GM12873 (cell line): ENCODE measurements around the gene SCNN1B.

Experiments used
- TF ChIP-seq, protein P1 (sequence below): IDR thresholded peaks from 2 replicates; pipeline ENCODE4 v1.5.1; 2012; ENCODE audit warnings: low read depth, mild to moderate bottlenecking, moderate library complexity, low read length, control low read depth; ENCODE audit not compliant: insufficient read depth; ENCODE audit errors: missing control alignments

Gene SCNN1B

DNA sequence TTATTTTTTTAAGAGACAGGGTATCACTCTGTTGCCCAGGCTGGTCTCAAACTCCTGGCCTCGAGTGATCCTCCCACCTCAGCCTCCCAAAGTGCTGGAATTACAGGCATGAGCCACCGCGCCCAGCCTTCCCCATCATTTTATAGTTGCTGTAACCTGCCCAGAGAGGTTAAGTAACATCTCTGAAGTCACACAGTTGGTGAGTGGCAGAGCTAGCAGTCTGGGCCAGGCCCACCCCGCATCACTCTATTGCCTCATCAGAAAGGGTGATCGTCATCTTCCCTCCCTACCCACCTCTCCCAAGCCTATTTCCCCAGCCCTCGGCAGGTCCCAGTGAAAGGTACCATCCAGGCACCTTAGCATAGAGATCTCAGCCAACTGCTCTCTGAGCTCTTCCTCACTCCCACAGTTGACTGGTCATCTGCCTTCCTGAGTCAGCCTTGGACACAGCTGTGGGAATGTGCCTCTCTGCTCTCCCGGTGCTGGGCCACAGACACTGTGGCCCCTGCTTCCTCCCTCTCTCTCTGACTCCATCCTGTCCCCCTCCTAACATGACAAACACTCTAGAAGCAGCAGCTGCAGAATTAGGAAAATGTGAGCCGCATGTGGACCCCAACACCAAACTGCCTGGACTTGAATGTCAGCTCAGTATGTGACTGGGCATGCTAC, 57.1 kb downstream of the SCNN1B start:
- TF ChIP-seq, protein P1, sequence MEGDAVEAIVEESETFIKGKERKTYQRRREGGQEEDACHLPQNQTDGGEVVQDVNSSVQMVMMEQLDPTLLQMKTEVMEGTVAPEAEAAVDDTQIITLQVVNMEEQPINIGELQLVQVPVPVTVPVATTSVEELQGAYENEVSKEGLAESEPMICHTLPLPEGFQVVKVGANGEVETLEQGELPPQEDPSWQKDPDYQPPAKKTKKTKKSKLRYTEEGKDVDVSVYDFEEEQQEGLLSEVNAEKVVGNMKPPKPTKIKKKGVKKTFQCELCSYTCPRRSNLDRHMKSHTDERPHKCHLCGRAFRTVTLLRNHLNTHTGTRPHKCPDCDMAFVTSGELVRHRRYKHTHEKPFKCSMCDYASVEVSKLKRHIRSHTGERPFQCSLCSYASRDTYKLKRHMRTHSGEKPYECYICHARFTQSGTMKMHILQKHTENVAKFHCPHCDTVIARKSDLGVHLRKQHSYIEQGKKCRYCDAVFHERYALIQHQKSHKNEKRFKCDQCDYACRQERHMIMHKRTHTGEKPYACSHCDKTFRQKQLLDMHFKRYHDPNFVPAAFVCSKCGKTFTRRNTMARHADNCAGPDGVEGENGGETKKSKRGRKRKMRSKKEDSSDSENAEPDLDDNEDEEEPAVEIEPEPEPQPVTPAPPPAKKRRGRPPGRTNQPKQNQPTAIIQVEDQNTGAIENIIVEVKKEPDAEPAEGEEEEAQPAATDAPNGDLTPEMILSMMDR = no peak

DNA sequence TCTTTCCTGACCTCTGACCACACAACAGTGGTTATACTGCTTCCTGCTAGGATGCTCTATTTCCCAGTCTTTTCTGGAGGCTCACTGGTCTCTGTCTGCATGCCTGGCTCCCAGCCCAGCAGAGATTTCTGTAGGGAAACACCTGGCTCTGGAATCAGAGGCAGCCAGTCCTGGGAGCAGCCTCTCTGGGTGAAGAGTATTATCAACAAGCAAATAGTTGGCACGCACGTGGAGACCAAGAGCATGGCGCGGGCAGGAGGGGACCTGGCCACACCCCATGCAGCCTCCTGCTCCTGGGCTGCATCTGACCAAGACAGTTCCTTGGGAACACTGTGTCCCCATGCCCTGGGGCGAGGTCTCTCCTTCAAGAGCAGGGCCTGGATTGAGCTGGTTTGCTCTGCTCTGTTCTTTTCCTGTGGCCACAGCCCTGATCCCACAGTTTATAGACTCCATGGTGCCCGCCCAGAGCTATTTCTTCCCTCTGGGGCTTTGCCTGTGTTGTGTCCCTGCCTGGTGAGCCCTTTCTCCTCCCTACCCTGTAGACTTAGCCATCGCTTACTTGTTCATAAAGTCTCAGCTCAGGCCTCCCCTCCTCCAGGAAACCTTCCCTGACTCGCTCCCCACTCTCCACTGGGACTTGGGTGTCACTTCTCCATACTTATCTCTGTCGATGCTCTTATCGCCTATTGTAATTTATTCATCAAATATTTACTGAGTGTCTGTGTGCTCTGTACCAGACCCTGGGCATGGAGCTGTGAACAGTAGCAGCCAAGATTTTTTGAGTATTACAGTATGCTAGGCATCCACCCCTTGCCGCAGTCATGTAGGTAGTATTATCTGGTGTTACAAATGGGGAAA, 60.6 kb downstream of the SCNN1B start:
- TF ChIP-seq, protein P1 = no peak

DNA sequence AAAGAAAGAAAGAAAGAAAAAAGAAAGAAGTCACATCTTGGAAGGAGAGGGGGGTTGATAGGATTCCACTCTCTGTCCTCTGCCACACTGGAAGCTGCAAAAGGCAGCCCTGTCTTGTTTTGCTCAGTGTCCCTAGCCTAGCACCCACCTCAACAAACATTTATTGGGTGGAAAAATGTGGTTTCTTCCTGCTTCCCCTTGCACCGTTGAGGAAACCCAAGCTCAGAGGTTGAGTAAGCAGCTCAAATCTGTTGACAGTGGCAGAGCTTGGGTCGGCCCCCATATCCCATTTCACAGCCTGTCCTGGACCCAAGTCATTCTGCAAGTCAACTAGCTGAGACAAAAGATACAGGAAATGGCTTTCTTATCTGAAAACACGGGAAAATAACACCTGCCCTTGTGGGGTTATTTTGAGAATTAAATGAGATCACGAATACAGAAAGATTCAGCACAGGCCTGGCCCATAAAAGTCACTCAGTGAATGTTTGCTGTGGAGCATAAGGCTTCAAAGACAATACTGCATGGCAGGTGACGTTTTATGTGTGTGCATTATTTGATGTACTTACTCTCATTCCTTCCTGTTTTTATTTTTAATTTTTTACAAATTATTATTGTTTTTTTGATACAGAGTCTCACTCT, 63.6 kb downstream of the SCNN1B start:
- TF ChIP-seq, protein P1 = no peak

DNA sequence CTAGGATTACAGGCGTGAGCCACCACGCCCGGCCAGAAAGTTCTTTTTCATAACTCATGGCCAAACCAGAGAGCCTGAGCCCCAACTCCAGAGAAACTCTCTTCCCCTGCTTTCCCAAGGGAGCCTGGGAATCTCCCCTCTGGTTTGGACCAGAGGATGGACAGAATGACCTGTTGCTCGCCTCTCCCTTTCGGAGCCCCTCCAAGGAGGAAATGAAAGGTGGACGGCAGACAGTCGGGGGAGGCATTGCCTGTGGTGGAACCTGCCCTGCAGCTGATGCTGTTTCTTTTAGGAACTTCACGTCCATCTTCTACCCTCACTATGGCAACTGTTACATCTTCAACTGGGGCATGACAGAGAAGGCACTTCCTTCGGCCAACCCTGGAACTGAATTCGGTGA, 65.5 kb downstream of the SCNN1B start:
- TF ChIP-seq, protein P1 = no peak

DNA sequence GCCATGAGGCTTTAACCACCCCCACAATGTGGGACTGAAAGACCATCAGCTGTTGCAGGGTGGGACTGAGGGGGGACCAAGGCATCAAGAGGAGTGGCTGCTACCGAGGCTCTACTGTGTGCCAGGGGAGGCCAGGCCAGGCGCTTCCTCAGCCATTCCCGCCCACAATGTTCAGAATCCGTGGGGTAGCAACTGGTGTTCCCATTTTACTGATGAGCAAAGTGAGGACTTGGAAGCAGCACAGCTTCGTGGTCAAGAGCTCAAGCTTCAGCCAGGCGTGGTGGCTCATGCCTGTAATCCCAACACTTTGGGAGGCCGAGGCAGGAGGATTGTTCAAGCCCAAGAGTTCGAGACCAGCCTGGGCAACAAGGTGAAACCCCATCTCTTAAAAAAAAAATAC, 65.9 kb downstream of the SCNN1B start:
- TF ChIP-seq, protein P1 = no peak

DNA sequence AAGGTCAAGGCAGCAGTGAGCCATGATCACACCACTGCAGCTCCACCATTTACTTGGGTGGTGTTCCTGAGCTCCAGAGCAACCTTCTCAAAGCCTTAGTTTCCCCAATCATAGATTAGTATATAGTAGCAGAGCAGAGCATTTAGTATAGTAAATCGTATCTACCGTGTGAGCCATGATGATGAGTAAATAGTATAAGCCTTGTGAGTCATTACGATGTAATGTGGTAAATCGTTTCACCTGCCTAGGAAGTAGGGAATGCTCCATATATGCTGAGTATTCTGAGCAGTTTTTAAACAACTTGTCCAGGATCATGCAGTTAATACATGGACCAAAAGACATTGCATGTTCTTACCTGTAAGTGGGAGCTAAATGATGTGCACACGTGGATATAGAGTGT, 66.4 kb downstream of the SCNN1B start:
- TF ChIP-seq, protein P1 = no peak

DNA sequence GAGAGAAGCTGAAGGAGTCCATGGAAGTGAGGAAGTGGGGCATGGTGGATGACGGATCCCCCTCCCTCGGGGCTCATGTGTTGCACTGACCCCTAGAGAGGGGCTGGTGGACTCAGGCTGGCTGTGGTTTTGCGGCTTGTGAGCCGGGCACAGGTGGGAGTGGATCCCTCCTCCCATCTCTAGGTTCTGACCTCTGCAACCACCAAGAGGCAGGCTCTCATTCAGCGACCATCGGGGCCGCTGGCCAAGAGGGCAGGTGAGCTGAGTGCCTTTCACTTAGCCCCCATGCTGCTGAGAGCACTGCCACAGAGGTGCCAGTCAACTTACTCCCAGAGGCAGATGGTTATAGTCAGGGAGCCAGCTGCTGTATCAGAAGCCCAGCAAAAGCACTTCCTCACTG, 67.3 kb downstream of the SCNN1B start:
- TF ChIP-seq, protein P1 = no peak
